NCI-H2107 treated with DMSO at 0.1 percent for 48 hours (cell line): ENCODE results near the gene PDLIM5.
"Not testable (repeated sequence)": the region's sequence is repeated elsewhere in the genome, so short reads cannot be mapped to it uniquely, and the experiment has no call there.

ENCODE experiments used
- DNase-seq: peaks from one replicate; lab custom pipeline; 2025; ENCODE audit not compliant: unreplicated experiment; lab: John Stamatoyannopoulos, UW

PDLIM5 gene

GRCh38 chr4:94639298-94639697, 187.6 kb downstream of the PDLIM5 start:
- no peak for DNase-seq

GRCh38 chr4:94640151-94640550, 188.4 kb downstream of the PDLIM5 start:
- no peak for DNase-seq

- no peak for DNase-seq
These were observed 190.2 kb downstream of the PDLIM5 start for GRCh38 chr4:94641702-94642560.

- no peak for DNase-seq
These were observed 190.8 kb downstream of the PDLIM5 start for GRCh38 chr4:94642561-94642866.

GRCh38 chr4:94648699-94649098, 197.0 kb downstream of the PDLIM5 start:
- DNase-seq: no peak

- DNase-seq: no peak
These were observed 197.8 kb downstream of the PDLIM5 start for GRCh38 chr4:94649381-94650133.

- DNase-seq: no peak
These were observed 198.4 kb downstream of the PDLIM5 start for GRCh38 chr4:94650134-94650495.

- DNase-seq: no peak
These were observed 198.9 kb downstream of the PDLIM5 start for GRCh38 chr4:94650690-94651089.

GRCh38 chr4:94653095-94653649, 201.4 kb downstream of the PDLIM5 start:
- DNase-seq: no peak

- DNase-seq: no peak
These were observed 202.4 kb downstream of the PDLIM5 start for GRCh38 chr4:94653984-94654609.

GRCh38 chr4:94654714-94655113, 203.0 kb downstream of the PDLIM5 start:
- DNase-seq: no peak

GRCh38 chr4:94660614-94661013, 208.9 kb downstream of the PDLIM5 start:
- no peak for DNase-seq

GRCh38 chr4:94665021-94665420, 213.3 kb downstream of the PDLIM5 start:
- DNase-seq: not testable (repeated sequence)

GRCh38 chr4:94665500-94666404, 214.0 kb downstream of the PDLIM5 start:
- no peak for DNase-seq

GRCh38 chr4:94668724-94669123, 217.0 kb downstream of the PDLIM5 start:
- no peak for DNase-seq

- no peak for DNase-seq
These were observed 218.2 kb downstream of the PDLIM5 start for GRCh38 chr4:94669672-94670664.

- no peak for DNase-seq
These were observed 219.4 kb downstream of the PDLIM5 start for GRCh38 chr4:94671113-94671512.

- DNase-seq: no peak
These were observed 222.2 kb downstream of the PDLIM5 start for GRCh38 chr4:94673961-94674360.

GRCh38 chr4:94676970-94677369, 225.2 kb downstream of the PDLIM5 start:
- DNase-seq: no peak
